Bone marrow (tissue), 2 donors: Measurements from ENCODE around the gene R3HDML.
"Not testable (repeated sequence)": the region's sequence is repeated elsewhere in the genome, so short reads cannot be mapped to it uniquely, and the experiment has no call there.

Source experiments
- DNase-seq, 2 donors: peaks; one replicate each; lab custom pipeline; 2025; lab: John Stamatoyannopoulos, UW

The R3HDML gene, protein sequence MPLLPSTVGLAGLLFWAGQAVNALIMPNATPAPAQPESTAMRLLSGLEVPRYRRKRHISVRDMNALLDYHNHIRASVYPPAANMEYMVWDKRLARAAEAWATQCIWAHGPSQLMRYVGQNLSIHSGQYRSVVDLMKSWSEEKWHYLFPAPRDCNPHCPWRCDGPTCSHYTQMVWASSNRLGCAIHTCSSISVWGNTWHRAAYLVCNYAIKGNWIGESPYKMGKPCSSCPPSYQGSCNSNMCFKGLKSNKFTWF

GRCh38 chr20:44336725-44337380 is at the start of gene R3HDML:
R3HDML (plus strand) TSS chr20:44337043; CDS start chr20:44337158, 115 bp downstream.
- DNase-seq, result no peak

GRCh38 chr20:44287272-44288097 is 49.4 kb upstream of the R3HDML start:
- DNase-seq, result no peak

- DNase-seq, result no peak
Measured at GRCh38 chr20:44288252-44288651, 48.6 kb upstream of the R3HDML start.

- no peak for DNase-seq
Measured at GRCh38 chr20:44291754-44292153, 45.1 kb upstream of the R3HDML start.

GRCh38 chr20:44296011-44296410 is 40.8 kb upstream of the R3HDML start:
- no peak for DNase-seq

DNA sequence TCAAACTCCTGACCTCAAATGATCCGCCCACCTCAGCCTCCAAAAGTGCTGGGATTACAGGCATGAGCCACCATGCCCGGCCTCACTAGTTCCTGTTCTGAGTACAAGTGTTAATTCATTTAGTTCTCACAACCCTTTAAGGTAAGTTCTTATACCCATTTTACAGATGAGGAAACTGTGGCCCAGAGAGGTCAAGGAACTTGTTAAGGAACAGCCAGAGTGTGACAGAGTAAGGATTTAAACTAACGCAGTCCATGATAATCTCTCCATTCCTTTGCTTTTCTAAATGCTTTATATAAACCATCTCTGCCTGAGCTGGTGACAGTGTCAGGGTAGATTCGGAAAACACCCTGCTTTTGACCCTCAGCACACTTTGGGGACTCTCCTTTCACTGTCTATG is 39.1 kb upstream of the R3HDML start:
- no peak for DNase-seq

- not testable (repeated sequence) for DNase-seq
Measured at GRCh38 chr20:44299011-44299535, 37.8 kb upstream of the R3HDML start.

- no peak for DNase-seq
Measured at GRCh38 chr20:44301285-44301684, 35.6 kb upstream of the R3HDML start.

GRCh38 chr20:44302026-44302669 is 34.7 kb upstream of the R3HDML start:
- DNase-seq, result no peak

- DNase-seq, result no peak
Measured at GRCh38 chr20:44302736-44303135, 34.1 kb upstream of the R3HDML start.

DNA sequence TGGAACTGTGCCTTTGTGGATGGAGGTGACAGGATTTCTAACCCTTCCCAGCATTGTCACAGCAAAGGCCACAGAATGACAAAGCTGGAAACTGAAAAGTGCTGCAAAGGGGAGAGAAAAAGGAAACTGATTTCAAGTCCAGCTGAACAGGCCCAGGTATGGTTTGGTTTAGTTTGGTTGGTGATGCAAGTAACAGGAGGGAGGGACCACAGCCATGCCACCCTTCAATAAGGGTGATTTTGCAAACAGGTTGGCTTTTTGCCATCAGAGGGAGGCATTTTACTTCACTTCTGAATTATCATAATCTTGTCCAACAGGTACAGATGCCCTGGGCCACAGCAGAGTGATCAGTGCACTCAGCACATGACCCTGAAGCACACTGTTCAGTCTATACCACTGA is 32.5 kb upstream of the R3HDML start:
- no peak for DNase-seq

DNA sequence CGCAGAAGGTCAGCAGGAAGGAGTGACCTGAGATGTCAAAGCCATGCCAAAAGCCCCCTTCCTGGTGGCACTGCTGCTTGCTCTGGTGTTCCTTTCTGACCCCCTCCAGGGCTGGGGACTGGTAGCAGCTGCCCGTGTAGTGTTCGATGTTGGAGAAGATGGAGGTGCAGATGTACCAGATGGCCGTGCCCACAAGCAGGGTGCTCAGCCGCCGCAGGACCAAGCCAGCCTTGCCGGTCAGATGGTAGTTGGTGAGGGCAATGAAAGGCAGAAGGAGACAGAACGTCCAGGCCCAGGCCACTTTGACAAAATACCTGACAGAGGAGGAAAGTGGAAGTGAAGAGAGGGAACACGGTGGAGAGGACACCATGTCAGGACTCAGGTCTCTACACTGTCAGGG is 29.9 kb upstream of the R3HDML start:
- DNase-seq, result no peak

- no peak for DNase-seq
Measured at GRCh38 chr20:44309763-44310663, 26.8 kb upstream of the R3HDML start.

DNA sequence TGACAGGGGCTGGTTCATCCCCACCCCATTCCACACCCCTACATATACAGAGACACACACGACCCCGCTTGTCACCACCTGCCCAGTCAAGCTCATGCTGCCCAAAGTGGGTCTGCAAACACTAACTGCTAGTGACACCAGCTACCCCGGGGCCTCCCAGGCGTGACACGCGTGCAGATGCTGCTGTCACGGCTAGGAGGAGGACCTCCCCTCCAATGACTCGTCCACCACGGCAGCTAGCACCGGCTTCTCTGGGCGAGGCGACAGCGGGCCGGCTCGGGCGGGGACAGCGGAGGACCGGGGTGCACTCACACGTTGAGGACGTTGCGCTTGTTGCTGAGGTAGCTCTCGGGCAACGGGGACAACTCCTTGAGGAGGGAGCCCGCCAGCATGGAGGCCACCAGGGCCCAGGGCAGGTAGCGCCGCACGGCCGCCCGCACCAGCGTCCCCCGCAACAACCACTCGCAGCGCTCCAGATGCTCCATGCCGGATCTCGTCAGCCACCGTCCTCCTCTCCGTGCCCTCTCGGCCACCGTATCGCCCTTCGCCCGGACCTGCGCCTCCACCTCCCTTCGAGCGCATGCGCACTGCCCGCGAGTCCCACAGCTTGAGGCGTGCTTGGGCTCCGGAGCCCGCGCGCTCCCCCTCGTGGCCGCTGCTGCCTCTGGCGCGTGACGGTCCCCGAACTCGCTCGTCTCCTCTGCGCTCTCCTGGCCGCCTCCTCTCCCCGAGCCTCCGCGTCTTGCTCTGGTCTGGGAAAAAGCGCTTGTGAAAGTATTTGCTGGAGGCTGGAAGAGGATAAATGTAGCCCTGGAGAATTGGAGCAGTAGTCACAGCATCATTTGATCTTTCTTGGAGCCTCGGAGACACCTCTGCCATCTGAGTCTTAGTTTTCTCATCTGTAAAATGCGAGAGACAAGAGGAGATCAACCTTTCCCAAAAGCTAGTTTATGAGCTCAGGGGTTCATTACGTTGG is 25.9 kb upstream of the R3HDML start, which contains the start of gene FITM2:
Gene FITM2 (minus strand): TSS at position 539 of the 976 bp plus-strand sequence. CDS start 54 bp downstream, at position 485.
- peak; percentile 87 to 94 for DNase-seq

GRCh38 chr20:44314870-44315269 is 22.0 kb upstream of the R3HDML start:
- no peak for DNase-seq

- no peak for DNase-seq
Measured at GRCh38 chr20:44319839-44320422, 16.9 kb upstream of the R3HDML start.

GRCh38 chr20:44324343-44324742 is 12.5 kb upstream of the R3HDML start:
- no peak for DNase-seq

GRCh38 chr20:44326391-44327159 is 10.3 kb upstream of the R3HDML start:
- DNase-seq, result no peak

- DNase-seq, result not testable (repeated sequence)
Measured at GRCh38 chr20:44327748-44328147, 9.1 kb upstream of the R3HDML start.
